Measurements from ENCODE around the gene POLR1D. TPM values are rescaled to one million over a fixed set of nuclear protein-coding genes. Genes with fewer than 3 reads are reported as not detected.

Gene POLR1D
- total RNA-seq, 1 donor from 2014 or later: 80.6 TPM

DNA sequence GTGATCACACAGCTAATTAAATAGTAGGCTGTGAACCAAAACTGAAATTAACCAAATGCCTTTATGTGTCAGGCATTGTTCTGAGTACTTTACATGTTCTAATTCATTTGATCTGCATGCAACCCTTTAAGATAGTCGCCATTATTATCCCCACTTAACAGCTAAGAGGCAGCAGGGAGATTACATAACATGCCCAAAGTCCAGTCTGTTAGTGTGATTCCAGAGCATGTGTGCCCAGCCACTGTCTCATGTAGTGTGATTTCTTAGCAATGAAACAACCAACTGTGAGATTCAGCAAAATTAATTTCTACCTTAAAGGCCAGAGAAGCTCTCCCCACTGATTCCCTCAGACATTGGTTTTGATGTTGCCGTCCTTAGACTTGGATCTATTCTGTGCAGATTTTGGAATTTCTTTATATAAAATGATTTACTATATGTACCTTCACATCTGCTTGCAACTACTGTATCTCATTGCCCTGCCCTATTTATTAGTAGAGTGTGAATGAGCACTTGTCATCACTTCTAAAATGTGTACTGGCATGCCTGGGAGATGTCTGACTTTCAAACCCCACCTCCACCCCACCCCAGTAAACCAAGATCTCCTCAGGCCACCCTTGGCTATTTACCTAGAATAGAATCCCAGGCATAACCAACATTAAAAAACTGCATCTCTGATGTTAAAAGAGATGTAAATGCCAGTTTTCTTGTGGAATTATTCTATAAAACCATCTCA, 41.2 kb downstream of the POLR1D start:
- intact Hi-C loops (cut with DNase I): loop anchor here (5.0 to 10.0 kb wide), 2 partner anchors 128 to 164 kb away; no protein-coding TSS in a partner anchor
- no peak for DNase-seq (ENCODE audit: low spot score)

DNA sequence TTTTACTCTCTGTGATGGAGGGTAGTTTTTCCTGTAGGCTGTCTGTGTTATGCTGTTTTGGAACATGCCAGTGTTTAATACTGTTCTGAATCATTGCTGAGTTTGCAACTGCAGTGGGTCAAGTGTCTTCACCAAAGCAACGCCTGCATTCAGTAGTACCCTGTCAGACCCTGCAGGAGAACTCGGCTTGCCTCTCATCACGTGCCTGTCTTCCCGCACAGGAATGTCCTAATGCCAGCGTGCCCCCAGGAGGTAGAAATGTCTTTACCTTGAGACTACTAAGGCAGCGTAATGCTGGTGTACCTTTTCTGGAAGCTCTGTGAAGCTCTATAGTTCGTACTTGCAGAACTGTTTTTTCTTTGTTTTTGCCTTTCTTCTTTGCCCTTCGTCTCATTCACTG, 42.3 kb downstream of the POLR1D start:
- DNase-seq (ENCODE audit: low spot score): no peak
- intact Hi-C loops (cut with DNase I): loop anchor here (5.0 to 10.0 kb wide), 2 partner anchors 129 to 163 kb away; no protein-coding TSS in a partner anchor

DNA sequence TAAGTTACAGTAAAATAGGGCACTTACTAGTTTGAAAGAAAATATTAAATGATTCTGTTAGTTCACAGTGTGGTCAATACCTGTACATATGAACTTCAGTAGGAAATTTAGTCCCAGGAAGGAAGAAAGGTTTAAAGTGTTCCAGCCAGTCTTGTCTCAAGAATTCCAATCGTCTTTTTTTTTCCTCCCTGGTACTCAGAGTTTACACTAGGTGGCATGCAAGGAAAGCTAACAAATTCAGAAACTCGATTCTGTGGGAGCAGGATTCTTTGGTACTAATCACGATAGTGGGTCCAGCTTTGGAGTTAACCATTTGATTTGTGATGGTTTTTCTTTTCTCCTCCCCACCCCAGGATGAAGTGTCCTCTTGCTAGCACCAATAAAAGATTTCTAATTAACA, 43.6 kb downstream of the POLR1D start:
- intact Hi-C loops (cut with DNase I): loop anchor here (10.0 kb wide), 1 partner anchor 131 kb away; no protein-coding TSS in a partner anchor
- DNase-seq (ENCODE audit: low spot score): no peak

DNA sequence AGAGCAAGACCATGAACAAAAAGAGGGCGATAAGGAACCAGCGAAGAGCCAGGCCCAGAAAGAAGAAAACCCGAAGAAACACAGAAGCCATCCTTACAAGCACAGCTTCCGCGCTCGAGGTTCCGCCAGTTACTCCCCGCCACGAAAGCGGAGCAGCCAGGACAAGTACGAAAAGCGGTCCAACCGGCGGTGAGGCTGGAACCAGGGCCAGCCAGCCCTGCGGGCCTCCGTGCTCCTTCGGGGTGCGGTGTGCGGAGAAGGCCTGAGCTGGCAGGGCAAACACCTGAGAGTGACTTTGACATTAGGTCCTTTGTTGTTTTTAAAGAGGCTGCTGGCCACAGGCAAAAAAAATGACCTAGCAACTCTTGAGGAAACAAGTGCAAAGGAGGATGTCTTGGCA, 44.1 kb downstream of the POLR1D start:
- no peak for DNase-seq (ENCODE audit: low spot score)
- intact Hi-C loops (cut with DNase I): loop anchor here (10.0 kb wide), 1 partner anchor 131 kb away; no protein-coding TSS in a partner anchor

DNA sequence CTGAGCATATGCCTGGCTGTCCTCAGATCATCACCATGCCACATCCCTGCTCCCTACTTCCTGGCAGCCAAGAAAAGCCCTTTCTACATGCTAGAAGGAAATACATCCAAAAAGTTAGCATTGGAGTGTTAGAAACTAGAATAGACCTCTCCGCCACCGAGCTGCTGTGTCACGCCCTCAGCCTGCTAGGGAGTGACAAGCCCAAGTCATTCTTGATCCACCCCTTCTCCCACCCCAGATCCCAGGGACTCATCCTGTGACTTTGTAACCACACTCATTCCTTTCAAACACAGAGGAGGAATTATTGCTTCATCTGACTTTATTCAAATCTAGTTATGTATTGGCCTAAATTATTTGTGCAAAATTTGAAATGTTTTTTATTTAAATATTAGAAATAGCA, 45.3 kb downstream of the POLR1D start:
- intact Hi-C loops (cut with DNase I): loop anchor here (10.0 kb wide), 1 partner anchor 132 kb away; no protein-coding TSS in a partner anchor
- no peak for DNase-seq (ENCODE audit: low spot score)

DNA sequence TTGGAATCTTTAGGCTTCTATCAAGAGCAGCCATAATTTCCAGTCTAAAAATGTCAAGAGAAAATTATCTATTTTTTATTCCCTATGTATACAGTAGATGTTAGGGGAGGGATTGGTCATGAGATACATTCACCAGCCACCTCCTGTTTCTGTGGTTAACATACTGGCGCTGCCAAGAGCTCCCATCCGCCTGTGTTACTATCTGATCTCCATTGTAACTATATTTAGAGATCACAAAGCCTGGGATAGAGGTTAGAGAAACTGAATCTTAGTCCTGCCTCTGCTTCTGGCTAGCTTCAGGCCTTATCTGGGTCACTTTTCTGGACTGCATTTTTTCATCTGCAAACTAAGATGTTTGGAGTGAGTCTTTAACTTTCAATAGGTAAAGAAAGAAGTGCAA, 46.3 kb downstream of the POLR1D start:
- no peak for DNase-seq (ENCODE audit: low spot score)
- intact Hi-C loops (cut with DNase I): loop anchor here (10.0 kb wide), 1 partner anchor 133 kb away; no protein-coding TSS in a partner anchor

DNA sequence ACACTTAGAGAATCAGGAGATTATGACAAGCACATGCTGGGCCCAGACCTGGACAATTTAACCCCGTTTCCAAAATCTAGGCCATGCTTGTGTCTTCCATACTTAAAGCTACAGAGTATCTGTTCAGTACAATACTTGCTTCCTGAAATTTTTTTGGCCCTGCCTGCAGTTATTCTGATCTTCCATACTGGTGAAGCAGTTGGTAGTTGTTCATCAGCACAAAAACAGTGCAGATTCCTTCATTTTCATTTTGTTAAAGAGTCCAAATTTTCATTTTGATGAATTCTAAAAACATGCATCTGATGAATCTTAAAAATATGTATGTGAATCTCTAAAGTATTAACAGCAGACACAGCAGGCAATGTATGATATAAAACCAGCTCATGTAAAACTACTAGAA, 49.2 kb downstream of the POLR1D start:
- intact Hi-C loops (cut with DNase I): no loop called here
- no peak for DNase-seq (ENCODE audit: low spot score)

DNA sequence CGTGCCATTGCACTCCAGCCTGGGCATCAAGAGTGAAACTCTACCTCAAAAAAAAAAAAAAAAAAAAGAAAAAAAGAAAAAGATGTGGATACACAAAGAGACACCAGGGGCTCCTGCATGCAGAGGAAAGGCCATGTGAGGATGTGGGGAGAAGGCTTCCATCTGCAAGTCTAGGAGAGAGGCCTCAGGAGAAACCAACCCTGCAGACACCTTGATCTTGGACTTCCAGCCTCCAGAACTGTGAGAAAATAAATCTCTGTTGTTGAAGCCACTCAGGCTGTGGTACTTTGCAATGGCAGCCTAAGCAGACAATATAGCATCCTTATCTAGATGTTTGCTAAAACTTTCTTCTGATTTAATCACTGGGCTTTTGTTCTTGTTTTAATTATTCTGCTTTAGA, 50.3 kb downstream of the POLR1D start:
- DNase-seq (ENCODE audit: low spot score): no peak
- intact Hi-C loops (cut with DNase I): no loop called here

Other genes with a start within 250 kb of the POLR1D start
- 167 TPM for gene GTF3A, start 197.3 kb upstream of the POLR1D start, total RNA-seq
- 83.8 TPM for gene MTIF3, start 171.3 kb upstream of the POLR1D start, total RNA-seq
- 15.8 TPM for gene LNX2, start 1.4 kb upstream of the POLR1D start, total RNA-seq
- gene GSX1, start 170.6 kb downstream of the POLR1D start, total RNA-seq: not detected